Mucosa of descending colon (tissue), 3 donors: ENCODE measurements around the gene SH3BP1. TPM values are rescaled to one million over a fixed set of nuclear protein-coding genes. Genes with fewer than 3 reads are reported as not detected.
"Not testable (repeated sequence)": the region's sequence is repeated elsewhere in the genome, so short reads cannot be mapped to it uniquely, and the experiment has no call there.

ENCODE experiments used
- ATAC-seq: fragments of 200-7000 bp; cut with Tn5 transposase; one replicate; pipeline ENCODE4 v1.9.1; 2020; ENCODE audit warnings: mild to moderate bottlenecking, moderate library complexity
- DNase-seq, 3 donors: peaks; one replicate each; pipeline ENCODE4 v3.0.0-alpha.2; 2020
- H3K36me3 ChIP-seq: fragments of 200-600 bp; one replicate; pipeline ENCODE4 v1.8.0; 2021; ENCODE audit warnings: low read depth, mild to moderate bottlenecking
- H3K4me1 ChIP-seq: fragments of 200-600 bp; one replicate; pipeline ENCODE4 v1.8.0; 2021; ENCODE audit warnings: low read depth, mild to moderate bottlenecking
- H3K4me3 ChIP-seq: fragments of 200-600 bp; one replicate; pipeline ENCODE4 v1.8.0; 2021; ENCODE audit warnings: mild to moderate bottlenecking
- H3K9me3 ChIP-seq: fragments of 200-600 bp; one replicate; pipeline ENCODE4 v1.8.0; 2021; ENCODE audit warnings: mild to moderate bottlenecking
- intact Hi-C, 2 donors: fragments of 100-400 bp; cut with DNase I in 1 of 2; cut with micrococcal nuclease in 1 of 2; formaldehyde crosslinking; loops; one replicate each; pipeline versions ENCODE4 v1.11.0 to v1.11.1; 2022; cut with DNase I, micrococcal nuclease
- long read RNA-seq, 2 donors: library from polyadenylated mRNA; unstranded; transcript quantifications; one replicate each; pipeline ENCODE4 v2.0.0, GENCODE V29; 2019 to 2021
- total RNA-seq, 3 donors: library from RNA; stranded (reverse); fragmentation: NEBNext Ultra II Directional in 2 of 3; extraction: Animal tissue kit (Norgen Biotek cat#: 25700) in 2 of 3; gene quantifications; one replicate each; pipeline versions ENCODE4 v1.2.1 to v1.2.4, GENCODE V29; 2021 to 2023
- TF ChIP-seq, protein P1 (sequence below): fragments of 200-600 bp; IDR thresholded peaks from one replicate; pipeline ENCODE4 v1.8.0; 2022; ENCODE audit warnings: antibody characterized with exemption, mild to moderate bottlenecking
- donor health status: DM: no; HTN: no; CAD: no; lungs with moderate emphysema.
- donor health status: DM: no; HTN: no; CAD: no.
- donor health status: DM: no; HTN: yes; CAD: no.

Gene SH3BP1, protein sequence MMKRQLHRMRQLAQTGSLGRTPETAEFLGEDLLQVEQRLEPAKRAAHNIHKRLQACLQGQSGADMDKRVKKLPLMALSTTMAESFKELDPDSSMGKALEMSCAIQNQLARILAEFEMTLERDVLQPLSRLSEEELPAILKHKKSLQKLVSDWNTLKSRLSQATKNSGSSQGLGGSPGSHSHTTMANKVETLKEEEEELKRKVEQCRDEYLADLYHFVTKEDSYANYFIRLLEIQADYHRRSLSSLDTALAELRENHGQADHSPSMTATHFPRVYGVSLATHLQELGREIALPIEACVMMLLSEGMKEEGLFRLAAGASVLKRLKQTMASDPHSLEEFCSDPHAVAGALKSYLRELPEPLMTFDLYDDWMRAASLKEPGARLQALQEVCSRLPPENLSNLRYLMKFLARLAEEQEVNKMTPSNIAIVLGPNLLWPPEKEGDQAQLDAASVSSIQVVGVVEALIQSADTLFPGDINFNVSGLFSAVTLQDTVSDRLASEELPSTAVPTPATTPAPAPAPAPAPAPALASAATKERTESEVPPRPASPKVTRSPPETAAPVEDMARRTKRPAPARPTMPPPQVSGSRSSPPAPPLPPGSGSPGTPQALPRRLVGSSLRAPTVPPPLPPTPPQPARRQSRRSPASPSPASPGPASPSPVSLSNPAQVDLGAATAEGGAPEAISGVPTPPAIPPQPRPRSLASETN
- 10 to 100 TPM; 48.8 to 98.2 (median 96.6) TPM for total RNA-seq
- long read RNA-seq, donor 1, partial matches to known transcripts = 2 of 11 reads
- long read RNA-seq, donor 1, other reads (novel, unspliced or antisense) = 5 of 11 reads
- long read RNA-seq, donor 2, partial matches to known transcripts = 1 of 3 reads
- long read RNA-seq, donor 2, other reads (novel, unspliced or antisense) = 2 of 3 reads

GRCh38 chr22:37639070-37639760, at the start of gene SH3BP1:
TSS of gene SH3BP1 (plus strand) at chr22:37639669. CDS start at chr22:37639788, 119 bp downstream.
- peaks cover 75% of the 10 kb centered on the region for H3K4me1 ChIP-seq
- ATAC-seq = peak; percentile 49
- intact Hi-C loops = no loop called here

DNA sequence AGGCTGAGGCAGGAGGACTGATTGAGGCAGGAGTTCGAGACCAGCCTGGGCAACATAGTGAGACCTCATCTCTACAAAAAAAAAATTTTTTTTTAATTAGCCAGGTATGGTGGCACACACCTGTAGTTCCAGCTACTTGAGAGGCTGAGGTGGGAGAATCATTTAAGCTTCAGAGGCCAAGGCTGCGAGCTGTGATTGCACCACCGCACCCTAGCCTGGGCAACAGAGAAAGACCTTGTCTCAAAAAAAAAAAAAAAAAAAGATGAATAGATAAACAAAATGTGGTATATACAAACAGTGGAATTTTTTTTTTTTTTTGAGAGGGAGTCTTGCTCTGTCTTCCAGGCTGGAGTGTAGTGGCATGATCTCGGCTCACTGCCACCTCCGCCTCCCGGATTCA, 48.4 kb upstream of the SH3BP1 start:
- DNase-seq, H3K4me3 ChIP-seq, H3K9me3 ChIP-seq, ATAC-seq, H3K36me3 ChIP-seq: not testable (repeated sequence)
- intact Hi-C loops = loop anchor here in 1 of 2 donors (10.0 kb wide), 1 partner anchor 56 kb away; no protein-coding TSS in a partner anchor
- H3K4me1 ChIP-seq = peaks cover 14% of the 10 kb centered on the region

More at GRCh38 chr22:37639070-37639760, at the start of gene SH3BP1:
- H3K9me3 ChIP-seq = no peaks in the 10 kb centered on the region
- peak; percentile 71 to 89 (median 88) for DNase-seq
- H3K4me3 ChIP-seq = peak within 1 kb of the TSS; percentile 65
- TF ChIP-seq, protein P1, sequence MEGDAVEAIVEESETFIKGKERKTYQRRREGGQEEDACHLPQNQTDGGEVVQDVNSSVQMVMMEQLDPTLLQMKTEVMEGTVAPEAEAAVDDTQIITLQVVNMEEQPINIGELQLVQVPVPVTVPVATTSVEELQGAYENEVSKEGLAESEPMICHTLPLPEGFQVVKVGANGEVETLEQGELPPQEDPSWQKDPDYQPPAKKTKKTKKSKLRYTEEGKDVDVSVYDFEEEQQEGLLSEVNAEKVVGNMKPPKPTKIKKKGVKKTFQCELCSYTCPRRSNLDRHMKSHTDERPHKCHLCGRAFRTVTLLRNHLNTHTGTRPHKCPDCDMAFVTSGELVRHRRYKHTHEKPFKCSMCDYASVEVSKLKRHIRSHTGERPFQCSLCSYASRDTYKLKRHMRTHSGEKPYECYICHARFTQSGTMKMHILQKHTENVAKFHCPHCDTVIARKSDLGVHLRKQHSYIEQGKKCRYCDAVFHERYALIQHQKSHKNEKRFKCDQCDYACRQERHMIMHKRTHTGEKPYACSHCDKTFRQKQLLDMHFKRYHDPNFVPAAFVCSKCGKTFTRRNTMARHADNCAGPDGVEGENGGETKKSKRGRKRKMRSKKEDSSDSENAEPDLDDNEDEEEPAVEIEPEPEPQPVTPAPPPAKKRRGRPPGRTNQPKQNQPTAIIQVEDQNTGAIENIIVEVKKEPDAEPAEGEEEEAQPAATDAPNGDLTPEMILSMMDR = no peak
- no peaks in the 10 kb centered on the region for H3K36me3 ChIP-seq

- TF ChIP-seq, protein P1 = no peak
- Histone ChIP-seq H3K9me3 (no peaks in the 10 kb centered on the region), H3K4me1 (peaks cover 14% of the 10 kb centered on the region), H3K36me3 (no peaks in the 10 kb centered on the region), H3K4me3 (no peak overlapping the region)
- intact Hi-C loops = loop anchor here in 1 of 2 donors (10.0 kb wide), 1 partner anchor 57 kb away; no protein-coding TSS in a partner anchor
- ATAC-seq = no peak
- no peak for DNase-seq
Observed at GRCh38 chr22:37591823-37592404, 47.6 kb upstream of the SH3BP1 start.

DNA sequence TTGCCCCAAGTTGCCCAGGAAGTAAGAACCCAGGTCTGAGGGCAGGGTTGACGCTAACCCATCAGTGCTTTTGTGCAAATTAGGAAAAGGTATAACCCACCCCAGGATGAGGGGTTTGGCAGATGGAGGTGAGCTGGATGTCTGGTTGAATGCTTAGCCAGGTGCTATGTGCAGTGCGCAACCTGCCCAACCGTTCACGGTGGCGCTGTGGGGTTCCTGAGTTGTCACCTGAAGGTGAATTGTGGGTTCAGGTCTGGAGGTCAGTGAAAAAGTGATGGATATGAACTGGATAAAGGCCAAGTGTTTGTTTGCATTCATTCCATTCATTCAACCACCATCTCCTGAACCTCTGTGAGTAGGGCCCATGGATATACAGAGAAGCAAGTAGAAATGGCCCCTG, 45.2 kb upstream of the SH3BP1 start:
- Histone ChIP-seq H3K4me1 (peaks cover 5% of the 10 kb centered on the region), H3K4me3 (no peak overlapping the region), H3K9me3 (no peaks in the 10 kb centered on the region), H3K36me3 (no peaks in the 10 kb centered on the region)
- ATAC-seq (no peak), DNase-seq (no peak)
- TF ChIP-seq, protein P1 = no peak
- intact Hi-C loops = loop anchor here in 1 of 2 donors (10.0 kb wide), 1 partner anchor 59 kb away; no protein-coding TSS in a partner anchor

DNA sequence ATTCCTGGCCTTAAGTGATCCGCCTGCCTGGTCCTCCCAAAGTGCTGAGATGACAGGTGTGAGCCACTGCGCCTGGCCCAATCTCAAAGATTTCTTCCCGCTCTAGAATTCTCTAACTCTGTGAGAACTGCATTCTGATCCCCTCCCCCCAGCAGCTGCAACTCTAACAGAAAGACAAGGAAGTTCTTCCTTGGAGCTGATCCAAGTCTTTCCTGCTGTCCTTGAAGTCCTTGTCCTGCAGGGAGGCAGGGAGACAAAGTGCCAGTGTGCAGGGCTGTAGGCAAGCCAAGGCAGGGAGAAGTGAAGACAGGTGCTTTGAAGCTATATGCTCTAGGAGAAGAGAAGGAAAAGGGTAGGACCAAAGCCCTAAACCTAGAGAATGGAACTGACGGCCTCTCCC, 40.3 kb upstream of the SH3BP1 start:
- H3K4me1 ChIP-seq = peaks cover 17% of the 10 kb centered on the region
- no peaks in the 10 kb centered on the region for H3K36me3 ChIP-seq
- DNase-seq (peak in 2 of 3 donors; percentile 70 to 94), ATAC-seq (peak; percentile 76)
- intact Hi-C loops = loop anchor here in 1 of 2 donors (10.0 kb wide), 1 partner anchor 64 kb away; no protein-coding TSS in a partner anchor
- no peak overlapping the region for H3K4me3 ChIP-seq
- no peaks in the 10 kb centered on the region for H3K9me3 ChIP-seq
- TF ChIP-seq, protein P1 = no peak
